22Rv1 (cell line): ENCODE results near the gene MLST8.

Experiments
- ZFX ChIP-seq: fragments of 450-650 bp; IDR thresholded peaks from 2 replicates; pipeline ENCODE4 v1.6.1; 2017; ENCODE audit warnings: antibody characterized with exemption, borderline replicate concordance
- TF ChIP-seq, protein P1 (sequence below): fragments of 450-650 bp; IDR thresholded peaks from 2 replicates; pipeline ENCODE4 v1.5.1; 2017; ENCODE audit warnings: mild to moderate bottlenecking

DNA sequence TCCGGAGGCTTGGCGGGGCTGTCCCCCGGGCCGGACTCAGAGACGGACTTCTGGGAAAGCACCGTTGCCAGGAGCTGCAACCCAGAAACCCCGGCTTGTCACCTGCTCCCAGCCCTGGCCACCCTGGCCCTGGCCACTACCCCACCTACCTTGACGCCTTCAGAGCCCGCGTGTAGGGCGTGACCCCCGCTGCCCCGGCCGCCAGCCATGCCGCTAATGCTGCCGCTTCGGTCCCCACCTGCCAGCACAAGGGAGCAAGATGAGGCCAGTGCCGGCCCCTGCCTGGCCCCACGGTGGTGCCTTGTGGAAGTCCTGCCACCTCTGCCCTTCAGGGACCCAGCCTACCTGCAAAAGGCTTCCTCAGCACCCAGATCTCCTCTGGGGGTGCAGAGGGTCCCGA lies 20.3 kb upstream of the MLST8 start:
- TF ChIP-seq, protein P1, sequence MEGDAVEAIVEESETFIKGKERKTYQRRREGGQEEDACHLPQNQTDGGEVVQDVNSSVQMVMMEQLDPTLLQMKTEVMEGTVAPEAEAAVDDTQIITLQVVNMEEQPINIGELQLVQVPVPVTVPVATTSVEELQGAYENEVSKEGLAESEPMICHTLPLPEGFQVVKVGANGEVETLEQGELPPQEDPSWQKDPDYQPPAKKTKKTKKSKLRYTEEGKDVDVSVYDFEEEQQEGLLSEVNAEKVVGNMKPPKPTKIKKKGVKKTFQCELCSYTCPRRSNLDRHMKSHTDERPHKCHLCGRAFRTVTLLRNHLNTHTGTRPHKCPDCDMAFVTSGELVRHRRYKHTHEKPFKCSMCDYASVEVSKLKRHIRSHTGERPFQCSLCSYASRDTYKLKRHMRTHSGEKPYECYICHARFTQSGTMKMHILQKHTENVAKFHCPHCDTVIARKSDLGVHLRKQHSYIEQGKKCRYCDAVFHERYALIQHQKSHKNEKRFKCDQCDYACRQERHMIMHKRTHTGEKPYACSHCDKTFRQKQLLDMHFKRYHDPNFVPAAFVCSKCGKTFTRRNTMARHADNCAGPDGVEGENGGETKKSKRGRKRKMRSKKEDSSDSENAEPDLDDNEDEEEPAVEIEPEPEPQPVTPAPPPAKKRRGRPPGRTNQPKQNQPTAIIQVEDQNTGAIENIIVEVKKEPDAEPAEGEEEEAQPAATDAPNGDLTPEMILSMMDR = no peak
- TF ChIP-seq ZFX = no peak
